Measurements from ENCODE around the gene GRB14.

GRB14 gene

GRCh38 chr2:164542581-164543021 lies 78.7 kb downstream of the GRB14 start:
- H2AFZ ChIP-seq (ENCODE audit: low read depth, low read length), result no peak overlapping the region
- no peak overlapping the region for H3K9ac ChIP-seq (ENCODE audit: low read depth, low read length)
- DNase-seq (no peak), ATAC-seq (ENCODE audit: insufficient read depth, low read depth) (peak; percentile 42; the same call in 2 of the 3 replicates)
- H3K9me3 ChIP-seq (ENCODE audit: insufficient read depth, low read length, severe bottlenecking), result peaks cover 10% of the 10 kb centered on the region
- H3K4me2 ChIP-seq (ENCODE audit: insufficient read depth, low read length), result no peak overlapping the region
- H3K27ac ChIP-seq (ENCODE audit: low read length), result no peak overlapping the region
- peaks cover 26% of the 10 kb centered on the region for H3K4me1 ChIP-seq (ENCODE audit: insufficient read depth, low read length)
- no peaks in the 10 kb centered on the region for H3K79me2 ChIP-seq (ENCODE audit: insufficient read depth, low read length)
- H4K20me1 ChIP-seq (ENCODE audit: insufficient read depth, low read length), result no peaks in the 10 kb centered on the region
- H3K36me3 ChIP-seq (ENCODE audit: insufficient read depth, low read length), result no peaks in the 10 kb centered on the region
- TF ChIP-seq EZH2 (IDR thresholded peaks at IDR 0.05; ENCODE audit: borderline replicate concordance, low read depth, low read length, severe bottlenecking), result no peak
- TF ChIP-seq, protein P1, sequence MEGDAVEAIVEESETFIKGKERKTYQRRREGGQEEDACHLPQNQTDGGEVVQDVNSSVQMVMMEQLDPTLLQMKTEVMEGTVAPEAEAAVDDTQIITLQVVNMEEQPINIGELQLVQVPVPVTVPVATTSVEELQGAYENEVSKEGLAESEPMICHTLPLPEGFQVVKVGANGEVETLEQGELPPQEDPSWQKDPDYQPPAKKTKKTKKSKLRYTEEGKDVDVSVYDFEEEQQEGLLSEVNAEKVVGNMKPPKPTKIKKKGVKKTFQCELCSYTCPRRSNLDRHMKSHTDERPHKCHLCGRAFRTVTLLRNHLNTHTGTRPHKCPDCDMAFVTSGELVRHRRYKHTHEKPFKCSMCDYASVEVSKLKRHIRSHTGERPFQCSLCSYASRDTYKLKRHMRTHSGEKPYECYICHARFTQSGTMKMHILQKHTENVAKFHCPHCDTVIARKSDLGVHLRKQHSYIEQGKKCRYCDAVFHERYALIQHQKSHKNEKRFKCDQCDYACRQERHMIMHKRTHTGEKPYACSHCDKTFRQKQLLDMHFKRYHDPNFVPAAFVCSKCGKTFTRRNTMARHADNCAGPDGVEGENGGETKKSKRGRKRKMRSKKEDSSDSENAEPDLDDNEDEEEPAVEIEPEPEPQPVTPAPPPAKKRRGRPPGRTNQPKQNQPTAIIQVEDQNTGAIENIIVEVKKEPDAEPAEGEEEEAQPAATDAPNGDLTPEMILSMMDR (IDR thresholded peaks at IDR 0.05; ENCODE audit: borderline replicate concordance, extremely low read depth, low read length, poor library complexity, severe bottlenecking), result no peak
- no peaks in the 10 kb centered on the region for H3K27me3 ChIP-seq (ENCODE audit: insufficient read depth, low read length, poor library complexity)
- H3K4me3 ChIP-seq (ENCODE audit: low read depth in 1 of 2, low read length in 2 of 2), result no peak overlapping the region

DNA sequence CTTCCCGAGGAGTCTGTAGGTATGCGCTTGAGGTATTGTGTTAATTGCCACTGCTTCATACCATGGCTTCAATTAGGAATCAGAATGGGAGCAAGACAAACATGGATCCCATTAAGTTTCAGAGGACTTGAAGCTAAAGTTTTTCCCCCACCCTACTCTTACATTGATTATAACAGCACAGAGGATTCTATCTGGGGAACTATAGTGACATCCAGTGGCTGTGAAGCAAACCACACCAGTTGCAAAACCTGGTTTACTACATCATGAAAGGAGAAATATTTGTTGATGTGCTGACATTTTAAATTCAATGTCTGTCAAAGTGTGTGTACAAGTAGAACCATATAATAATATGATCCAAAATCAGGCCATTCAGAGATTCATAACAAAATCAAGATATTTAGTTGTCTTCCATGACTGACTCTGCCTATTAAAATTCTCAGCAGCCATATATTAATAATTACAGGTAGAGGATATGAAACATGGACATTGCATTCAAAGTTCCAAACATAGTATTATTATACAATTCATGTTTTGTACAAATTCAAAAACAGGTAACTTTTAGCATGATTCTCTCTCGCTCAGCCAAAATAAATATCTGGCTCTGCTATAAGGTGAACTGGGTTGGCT lies 82.9 kb downstream of the GRB14 start:
- no peak overlapping the region for H3K27ac ChIP-seq (ENCODE audit: low read length)
- no peak overlapping the region for H2AFZ ChIP-seq (ENCODE audit: low read depth, low read length)
- no peak for TF ChIP-seq EZH2 (IDR thresholded peaks at IDR 0.05; ENCODE audit: borderline replicate concordance, low read depth, low read length, severe bottlenecking)
- TF ChIP-seq, protein P1 (IDR thresholded peaks at IDR 0.05; ENCODE audit: borderline replicate concordance, extremely low read depth, low read length, poor library complexity, severe bottlenecking), result peak; percentile 74
- ATAC-seq (ENCODE audit: insufficient read depth, low read depth), result peak; percentile 85
- no peak overlapping the region for H3K4me2 ChIP-seq (ENCODE audit: insufficient read depth, low read length)
- no peak overlapping the region for H3K4me3 ChIP-seq (ENCODE audit: low read depth in 1 of 2, low read length in 2 of 2)
- H4K20me1 ChIP-seq (ENCODE audit: insufficient read depth, low read length), result no peaks in the 10 kb centered on the region
- H3K27me3 ChIP-seq (ENCODE audit: insufficient read depth, low read length, poor library complexity), result no peaks in the 10 kb centered on the region
- peaks cover 6% of the 10 kb centered on the region; the same call in 1 of the 2 replicates for H3K4me1 ChIP-seq (ENCODE audit: insufficient read depth, low read length)
- DNase-seq, result peak; percentile 17
- no peaks in the 10 kb centered on the region for H3K9me3 ChIP-seq (ENCODE audit: insufficient read depth, low read length, severe bottlenecking)
- H3K36me3 ChIP-seq (ENCODE audit: insufficient read depth, low read length), result no peaks in the 10 kb centered on the region
- no peak overlapping the region for H3K9ac ChIP-seq (ENCODE audit: low read depth, low read length)
- no peaks in the 10 kb centered on the region for H3K79me2 ChIP-seq (ENCODE audit: insufficient read depth, low read length)

DNA sequence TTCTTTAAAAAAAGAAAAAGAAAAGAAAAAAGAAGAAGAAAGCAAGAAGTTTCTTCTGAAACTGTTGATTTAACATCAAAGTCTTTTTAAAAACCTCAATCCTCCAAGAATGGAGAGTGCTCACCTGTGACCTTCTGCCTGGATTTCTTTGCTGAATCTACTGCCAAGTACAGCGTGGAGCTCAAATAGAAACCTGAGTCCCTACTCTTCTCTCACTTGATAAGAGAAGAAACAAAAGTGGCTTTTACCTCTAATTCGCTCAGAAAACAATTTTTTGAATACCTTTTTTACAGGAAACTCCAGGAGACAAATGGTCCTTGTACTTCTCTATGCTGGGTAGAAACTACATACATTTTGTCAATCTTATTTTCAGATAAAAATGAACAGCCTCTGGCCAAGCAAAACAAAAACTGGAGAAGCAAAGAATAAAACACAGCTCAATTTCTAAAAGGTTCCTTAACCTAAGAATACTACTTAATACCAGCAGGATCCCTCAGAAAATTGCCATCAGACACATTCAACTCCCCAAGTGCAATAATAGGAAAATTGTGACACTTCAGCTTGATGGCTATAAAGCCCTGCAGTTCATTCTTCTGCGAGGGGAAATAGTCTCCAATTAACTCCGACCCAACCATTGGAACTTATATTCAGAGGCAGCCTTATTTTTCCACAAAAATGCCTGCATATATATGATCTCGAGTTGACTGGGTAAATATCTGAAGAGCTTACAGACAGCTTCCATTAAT lies 85.8 kb downstream of the GRB14 start:
- Histone ChIP-seq H3K9ac (ENCODE audit: low read depth, low read length) (no peak overlapping the region), H3K27me3 (ENCODE audit: insufficient read depth, low read length, poor library complexity) (no peaks in the 10 kb centered on the region), H4K20me1 (ENCODE audit: insufficient read depth, low read length) (no peaks in the 10 kb centered on the region), H3K4me2 (ENCODE audit: insufficient read depth, low read length) (no peak overlapping the region), H3K36me3 (ENCODE audit: insufficient read depth, low read length) (no peaks in the 10 kb centered on the region), H3K9me3 (ENCODE audit: insufficient read depth, low read length, severe bottlenecking) (no peaks in the 10 kb centered on the region), H3K79me2 (ENCODE audit: insufficient read depth, low read length) (no peaks in the 10 kb centered on the region), H3K4me1 (ENCODE audit: insufficient read depth, low read length) (no peaks in the 10 kb centered on the region), H3K27ac (ENCODE audit: low read length) (no peak overlapping the region), H2AFZ (ENCODE audit: low read depth, low read length) (no peak overlapping the region), H3K4me3 (ENCODE audit: low read depth in 1 of 2, low read length in 2 of 2) (no peak overlapping the region)
- DNase-seq (no peak), ATAC-seq (ENCODE audit: insufficient read depth, low read depth) (peak; percentile 42; the same call in 1 of the 3 replicates)
- TF ChIP-seq EZH2 (IDR thresholded peaks at IDR 0.05; ENCODE audit: borderline replicate concordance, low read depth, low read length, severe bottlenecking), result no peak
- TF ChIP-seq, protein P1 (IDR thresholded peaks at IDR 0.05; ENCODE audit: borderline replicate concordance, extremely low read depth, low read length, poor library complexity, severe bottlenecking), result no peak

Data from DND-41 (cell line).